Measurements from ENCODE around the gene SVBP.
"Not testable (repeated sequence)": the region's sequence is repeated elsewhere in the genome, so short reads cannot be mapped to it uniquely, and the experiment has no call there.

SVBP gene

GRCh38 chr1:42841010-42841409 is 23.8 kb upstream of the SVBP start:
- DNase-seq = no peak

GRCh38 chr1:42838482-42839190 is 21.4 kb upstream of the SVBP start:
- no peak for DNase-seq

- no peak for DNase-seq
Measured at GRCh38 chr1:42837709-42838108, 20.5 kb upstream of the SVBP start.

GRCh38 chr1:42835422-42835821 is 18.2 kb upstream of the SVBP start:
- DNase-seq = no peak

GRCh38 chr1:42834803-42835202 is 17.6 kb upstream of the SVBP start:
- no peak for DNase-seq

- no peak for DNase-seq
Measured at GRCh38 chr1:42833981-42834380, 16.8 kb upstream of the SVBP start.

- no peak for DNase-seq
Measured at GRCh38 chr1:42832641-42833240, 15.5 kb upstream of the SVBP start.

- no peak for DNase-seq
Measured at GRCh38 chr1:42831273-42831672, 14.1 kb upstream of the SVBP start.

GRCh38 chr1:42830631-42831030 is 13.4 kb upstream of the SVBP start:
- no peak for DNase-seq

GRCh38 chr1:42825036-42825851 is 8.0 kb upstream of the SVBP start:
- DNase-seq = no peak

GRCh38 chr1:42824481-42825035 is 7.4 kb upstream of the SVBP start:
- DNase-seq = no peak

- no peak for DNase-seq
Measured at GRCh38 chr1:42822800-42823392, 5.7 kb upstream of the SVBP start.

GRCh38 chr1:42821690-42822089 is 4.5 kb upstream of the SVBP start:
- no peak for DNase-seq

GRCh38 chr1:42820813-42821212 is 3.6 kb upstream of the SVBP start:
- no peak for DNase-seq

GRCh38 chr1:42817976-42818375 is 779 bp upstream of the SVBP start:
- DNase-seq = no peak

- no peak for DNase-seq
Measured at GRCh38 chr1:42817440-42817767, 207 bp upstream of the SVBP start.

GRCh38 chr1:42815941-42816584 is 1.1 kb downstream of the SVBP start:
- no peak for DNase-seq

- not testable (repeated sequence) for DNase-seq
Measured at GRCh38 chr1:42814815-42815214, 2.4 kb downstream of the SVBP start.

GRCh38 chr1:42807056-42807668 is 10.0 kb downstream of the SVBP start:
- no peak for DNase-seq

GRCh38 chr1:42806593-42806992 is 10.6 kb downstream of the SVBP start:
- DNase-seq = no peak

GRCh38 chr1:42806171-42806570 is 11.0 kb downstream of the SVBP start:
- DNase-seq = no peak

- no peak for DNase-seq
Measured at GRCh38 chr1:42801832-42802473, 15.2 kb downstream of the SVBP start.

Data from activated CD8-positive, alpha-beta memory T cell treated with anti-CD3 and anti-CD28 coated beads for 24 hours (primary cell).